Calu3 (cell line): Measurements from ENCODE around the gene ELMO3. TPM values are rescaled to one million over a fixed set of nuclear protein-coding genes. Genes with fewer than 3 reads are reported as not detected.

Experiments used
- BruUV-seq: library from RNA; stranded (reverse); fragments of 400-500 nt; replicated peaks from 2 replicates; lab custom pipeline; 2021; lab: Mats Ljungman, UMichigan
- CTCF ChIA-PET: fragments of 300-600 bp; sonication (Branson Sonifier 250); formaldehyde crosslinking; loops from one replicate; lab custom pipeline; 2022; ENCODE audit warnings: antibody characterized with exemption; lab: Charles Lee
- DNase-seq: peaks from one replicate; pipeline ENCODE4 v3.0.0; 2022
- H3K27ac Mint-ChIP-seq: one replicate; pipeline ENCODE4 v1.8.0; 2022; ENCODE audit warnings: mixed read lengths; ENCODE audit not compliant: unreplicated experiment
- H3K27me3 Mint-ChIP-seq: one replicate; pipeline ENCODE4 v1.8.0; 2022; ENCODE audit warnings: mixed read lengths; ENCODE audit not compliant: unreplicated experiment
- H3K36me3 Mint-ChIP-seq: one replicate; pipeline ENCODE4 v1.8.0; 2022; ENCODE audit warnings: mild to moderate bottlenecking, moderate library complexity, mixed read lengths; ENCODE audit not compliant: insufficient read depth, unreplicated experiment
- H3K4me1 Mint-ChIP-seq: one replicate; pipeline ENCODE4 v1.8.0; 2022; ENCODE audit warnings: mild to moderate bottlenecking, low read depth, mixed read lengths; ENCODE audit not compliant: unreplicated experiment
- H3K4me3 Mint-ChIP-seq: one replicate; pipeline ENCODE4 v1.8.0; 2022; ENCODE audit warnings: mild to moderate bottlenecking, low read depth, moderate library complexity, mixed read lengths; ENCODE audit not compliant: unreplicated experiment
- H3K9me3 Mint-ChIP-seq: one replicate; pipeline ENCODE4 v1.8.0; 2022; ENCODE audit warnings: low read depth, mixed read lengths; ENCODE audit not compliant: unreplicated experiment
- CTCF ChIP-seq: fragments of 200-600 bp; IDR thresholded peaks from one replicate; pipeline ENCODE4 v1.8.0; 2022; ENCODE audit warnings: antibody characterized with exemption; ENCODE audit not compliant: unreplicated experiment
- intact Hi-C: fragments of 100-400 bp; cut with micrococcal nuclease; formaldehyde crosslinking; loops from one replicate; pipeline ENCODE4 v1.10.0; 2022; ENCODE audit not compliant: unreplicated experiment
- total RNA-seq: library from RNA; stranded (reverse); gene quantifications from 2 replicates; pipeline ENCODE4 v1.2.3, GENCODE V29; 2022

Gene ELMO3
- total RNA-seq, 1 experiment from 2014 or later = 31.9 TPM

DNA sequence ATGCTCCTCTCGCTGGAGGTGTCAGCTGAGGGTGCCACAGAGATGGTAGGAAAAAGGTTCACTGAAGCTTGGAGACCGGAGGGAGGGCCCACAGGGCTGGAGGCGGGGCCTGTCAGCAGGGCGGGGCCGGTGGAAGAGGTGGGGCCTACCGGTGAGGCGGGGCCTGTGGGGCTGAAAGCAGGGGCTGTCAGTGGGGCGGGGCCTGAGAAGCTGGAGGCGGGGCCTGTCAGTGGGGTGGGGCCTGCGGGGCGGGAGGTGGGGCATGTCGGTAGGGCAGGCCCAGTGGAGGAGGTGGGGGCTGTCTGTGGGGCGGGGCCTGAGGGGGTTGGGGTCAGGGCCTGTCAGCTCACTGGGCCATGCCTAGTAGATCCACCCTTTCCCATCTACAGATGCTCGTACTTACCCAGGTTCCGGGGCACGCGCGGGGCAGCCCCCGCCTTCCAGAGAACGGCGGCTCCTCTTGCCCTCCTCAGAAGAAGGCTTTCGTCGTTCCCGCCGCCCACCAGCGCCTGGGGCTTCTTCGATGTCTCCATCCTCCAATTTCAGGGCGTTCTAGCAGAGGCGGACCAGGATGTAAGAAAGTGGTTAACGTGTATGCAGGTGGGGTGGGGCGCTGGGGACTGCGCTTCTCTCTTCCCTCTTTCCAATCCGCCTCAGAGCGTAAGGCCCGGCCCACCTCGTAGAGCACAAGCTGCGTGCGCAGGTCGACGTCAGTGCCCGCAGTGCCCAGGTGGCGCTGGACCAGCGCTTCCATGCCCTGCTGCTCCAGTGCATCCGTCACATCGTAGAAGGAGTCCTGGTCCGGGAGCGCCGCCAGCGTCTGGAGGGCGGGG is 37.8 kb downstream of the ELMO3 start:
- intact Hi-C loops = no loop called here
- H3K27me3 Mint-ChIP-seq = no peaks in the 10 kb centered on the region
- no TSS peak for BruUV-seq
- DNase-seq = peak; percentile 67
- no peak for TF ChIP-seq CTCF
- H3K9me3 Mint-ChIP-seq = no peaks in the 10 kb centered on the region
- H3K4me3 Mint-ChIP-seq = no peak overlapping the region
- H3K4me1 Mint-ChIP-seq = peaks cover 9% of the 10 kb centered on the region
- CTCF ChIA-PET = interaction anchor here (0.6 to 1.7 kb wide), 2 partner anchors 10 to 82 kb away, joined by 4 read pairs; partner anchors contain the start of gene TMEM208
- H3K27ac Mint-ChIP-seq = peak overlapping the region; percentile 51
- peaks cover 54% of the 10 kb centered on the region for H3K36me3 Mint-ChIP-seq

DNA sequence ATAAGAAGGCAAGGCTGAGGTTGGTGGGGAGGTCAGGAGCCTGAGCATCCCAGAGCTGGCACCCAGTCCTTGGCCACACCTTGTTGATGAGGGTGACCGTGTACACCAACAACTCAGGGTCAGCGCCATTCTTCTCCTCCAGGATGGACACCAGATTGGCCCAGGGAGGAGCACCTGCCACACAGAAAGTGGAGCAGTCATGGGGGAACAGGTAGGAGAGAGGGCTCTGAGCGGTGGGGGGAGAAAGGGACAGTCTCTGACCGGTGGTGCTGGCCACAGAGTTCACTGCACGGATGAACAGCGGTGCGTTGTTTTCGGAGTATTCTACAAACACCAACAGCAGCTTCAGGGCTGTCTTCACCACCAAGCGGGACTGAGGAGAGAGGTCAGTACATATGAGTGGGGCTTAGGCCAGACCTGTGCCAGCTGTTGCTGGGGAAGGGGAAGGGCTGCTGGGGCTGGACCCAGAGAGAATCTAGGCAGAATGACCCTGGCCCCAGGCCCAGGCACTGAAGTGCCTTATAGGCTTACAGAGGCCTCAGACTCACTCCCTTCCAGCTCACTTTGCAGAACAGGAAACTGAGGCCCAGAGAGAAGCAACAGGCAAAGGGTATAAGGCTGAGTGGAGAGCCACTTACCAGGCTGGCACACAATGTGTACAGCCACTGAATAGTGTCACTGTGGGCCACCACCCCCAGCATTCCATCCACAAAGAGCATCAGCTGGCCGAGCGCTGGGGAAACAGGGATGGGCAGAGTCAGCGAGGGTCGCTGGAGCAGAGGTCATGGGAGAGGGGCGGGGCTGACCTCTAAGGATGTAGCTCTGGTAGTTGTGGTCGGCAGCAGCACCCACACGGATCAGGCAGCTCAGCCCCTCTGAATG is 38.7 kb downstream of the ELMO3 start:
- H3K27ac Mint-ChIP-seq = no peak overlapping the region
- H3K4me3 Mint-ChIP-seq = no peak overlapping the region
- TF ChIP-seq CTCF = no peak
- peaks cover 51% of the 10 kb centered on the region for H3K36me3 Mint-ChIP-seq
- intact Hi-C loops = no loop called here
- DNase-seq = no peak
- CTCF ChIA-PET = no interaction called here
- peaks cover 16% of the 10 kb centered on the region for H3K4me1 Mint-ChIP-seq
- no peaks in the 10 kb centered on the region for H3K27me3 Mint-ChIP-seq
- no TSS peak for BruUV-seq
- H3K9me3 Mint-ChIP-seq = no peaks in the 10 kb centered on the region

DNA sequence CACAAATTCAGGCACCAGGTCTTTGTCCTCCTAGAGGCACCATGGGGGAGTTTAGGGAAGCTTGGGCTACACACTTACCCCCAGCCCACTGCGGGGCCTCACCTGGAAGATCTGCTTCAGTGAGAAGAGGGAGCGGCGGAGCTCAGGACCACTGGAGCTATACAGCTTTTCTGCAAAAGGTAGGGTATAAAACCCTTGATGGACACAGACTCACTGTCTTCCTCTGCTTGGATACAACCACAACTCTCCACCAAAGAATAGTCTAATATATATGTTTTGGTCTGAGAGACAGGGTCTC is 39.3 kb downstream of the ELMO3 start:
- H3K4me3 Mint-ChIP-seq = no peak overlapping the region
- no peaks in the 10 kb centered on the region for H3K9me3 Mint-ChIP-seq

More for the DNA sequence above, 39.3 kb downstream of the ELMO3 start:
- intact Hi-C loops = no loop called here
- CTCF ChIA-PET = no interaction called here
- Mint-ChIP-seq H3K27me3 (no peaks in the 10 kb centered on the region), H3K4me1 (peaks cover 19% of the 10 kb centered on the region), H3K27ac (no peak overlapping the region), H3K36me3 (peaks cover 47% of the 10 kb centered on the region)
- BruUV-seq = no TSS peak
- DNase-seq = no peak
- TF ChIP-seq CTCF = no peak
